Spleen (tissue), 11 donors: Measurements from ENCODE around the gene IMPDH2. TPM values are rescaled to one million over a fixed set of nuclear protein-coding genes. Genes with fewer than 3 reads are reported as not detected.

ENCODE experiments used
- DNase-seq: peaks from one replicate; pipeline ENCODE4 v3.0.0-alpha.2; 2020
- H3K27ac ChIP-seq, 8 donors: fragments of 200-600 bp; sonication (generic) in 7 of 8; 1 replicate in 4 of 8; 2 replicates in 4 of 8; pipeline versions ENCODE4 v1.5.0 to v1.8.0; 2016 to 2021; ENCODE audit warnings: inconsistent platforms in 4 of 8, mild to moderate bottlenecking in 4 of 8, moderate library complexity in 1 of 8
- H3K27me3 ChIP-seq, 7 donors: fragments of 200-600 bp; sonication (generic) in 6 of 7; replicated peaks in 1 of 7; 1 replicate in 4 of 7; 2 replicates in 3 of 7; pipeline versions ENCODE4 v1.5.0 to v1.8.0; 2016 to 2021; ENCODE audit warnings: inconsistent platforms in 3 of 7, mild to moderate bottlenecking in 1 of 7
- H3K36me3 ChIP-seq, 6 donors: fragments of 200-600 bp; sonication (generic) in 5 of 6; 1 replicate in 4 of 6; 2 replicates in 2 of 6; pipeline versions ENCODE4 v1.5.0 to v1.8.0; 2016 to 2021; ENCODE audit warnings: inconsistent platforms in 2 of 6
- H3K4me1 ChIP-seq, 6 donors: fragments of 200-600 bp; sonication (generic) in 5 of 6; 1 replicate in 3 of 6; 2 replicates in 3 of 6; pipeline versions ENCODE4 v1.5.0 to v1.8.0; 2016 to 2021; ENCODE audit warnings: inconsistent platforms in 3 of 6
- H3K4me3 ChIP-seq, 8 donors: fragments of 200-600 bp; sonication (generic) in 7 of 8; 1 replicate in 4 of 8; 2 replicates in 4 of 8; pipeline versions ENCODE4 v1.5.0 to v1.8.0; 2016 to 2021; ENCODE audit warnings: inconsistent platforms in 4 of 8, mild to moderate bottlenecking in 4 of 8, moderate library complexity in 2 of 8
- H3K9me3 ChIP-seq, 8 donors: fragments of 200-600 bp; sonication (generic) in 7 of 8; 1 replicate in 4 of 8; 2 replicates in 4 of 8; pipeline versions ENCODE4 v1.5.0 to v1.8.0; 2016 to 2021; ENCODE audit warnings: inconsistent platforms in 4 of 8
- CTCF ChIP-seq, 11 experiments: fragments of 200-600 bp in 7 of 11; fragments of 450-650 bp in 4 of 11; sonication (generic) in 4 of 11; IDR thresholded peaks in 8 of 11; conservative IDR thresholded peaks in 3 of 11; 1 replicate in 7 of 11; 2 replicates in 4 of 11; pipeline versions ENCODE4 v1.4.0 to v1.8.0; 2016 to 2021; ENCODE audit warnings: antibody characterized with exemption in 11 of 11, inconsistent platforms in 4 of 11, mild to moderate bottlenecking in 1 of 11
- POLR2A ChIP-seq, 3 donors: fragments of 450-650 bp; IDR thresholded peaks; one replicate each; pipeline ENCODE4 v1.5.1; 2017; ENCODE audit warnings: antibody characterized with exemption in 3 of 3, mild to moderate bottlenecking in 1 of 3
- POLR2AphosphoS5 ChIP-seq, 3 donors: sonication (generic); formaldehyde crosslinking; IDR thresholded peaks; one replicate each; pipeline ENCODE4 v1.5.1; 2017; ENCODE audit warnings: antibody characterized with exemption in 3 of 3
- WGBS, 5 donors: extraction: QIAGEN DNeasy Blood & Tissue Kit in 3 of 5; methylation state at CpG; one replicate each; pipeline versions ENCODE4 v1.1.5 to v1.1.7; 2013 to 2018; 5-methylcytosine and 5-hydroxymethylcytosine counted together
- intact Hi-C: fragments of 100-400 bp; cut with DNase I; formaldehyde crosslinking; loops from one replicate; pipeline ENCODE4 v1.15.0; 2023; ENCODE audit warnings: low total_unique reads
- polyA plus RNA-seq, 3 donors: library from polyadenylated mRNA; stranded (reverse); fragments of 200-250 nt; gene quantifications; one replicate each; pipeline ENCODE4 v1.2.1, GENCODE V29; 2013
- total RNA-seq, 7 donors: library from RNA; depleted of rRNA in 3 of 7; stranded (reverse); fragments of >200 nt in 3 of 7; fragmentation: NEBNext Ultra II Directional in 4 of 7; extraction: Animal tissue kit (Norgen Biotek cat#: 25700) in 4 of 7; gene quantifications; one replicate each; pipeline versions ENCODE4 v1.1.0 to v1.2.1, GENCODE V29; 2016 to 2021
- donor health status: healthy with polysubstance abuse.
- donor health status: DM: no; HTN: no; CAD: no; lungs with moderate emphysema.
- donor health status: DM: no; HTN: no; CAD: no.
- donor health status: Bipolar disorder and iron deficiency.
- donor health status: healthy.
- donor health status: DM: no; HTN: no; CAD: no.
- donor health status: DM: yes; HTN: yes; CAD: no.

Gene IMPDH2
- total and polyA plus RNA-seq, 10 donors: 84.4 to 127 (median 95.4) TPM

GRCh38 chr3:49035281-49035680 is 6.1 kb upstream of the IMPDH2 start:
- DNase-seq: no peak

GRCh38 chr3:49034650-49035049 is 5.5 kb upstream of the IMPDH2 start:
- no peaks in the 10 kb centered on the region for H3K27me3 ChIP-seq
- H3K27ac ChIP-seq: peak overlapping the region in 2 of 8 donors; percentile 4 to 32
- peaks cover 0 to 99% (median 82%) of the 10 kb centered on the region in 6 donors for H3K36me3 ChIP-seq
- peaks cover 0 to 15% (median 3%) of the 10 kb centered on the region in 6 donors for H3K4me1 ChIP-seq
- no peak for TF ChIP-seq POLR2AphosphoS5 (IDR thresholded peaks at IDR 0.05)
- TF ChIP-seq CTCF (IDR thresholded peaks at IDR 0.05 in 8 of 11, conservative IDR thresholded peaks at IDR 0.05 in 3 of 11): no peak
- TF ChIP-seq POLR2A (IDR thresholded peaks at IDR 0.05): no peak
- no peak overlapping the region for H3K4me3 ChIP-seq
- H3K9me3 ChIP-seq: no peaks in the 10 kb centered on the region
- 90 to 97% (median 95%) methylated on average over 2 of the region's 2 CpGs for WGBS, 5 donors
- DNase-seq: no peak
- intact Hi-C loops: no loop called here

More at GRCh38 chr3:49035281-49035680, 6.1 kb upstream of the IMPDH2 start:
- 85 to 96% (median 93%) methylated on average over 3 of the region's 3 CpGs for WGBS, 5 donors
- intact Hi-C loops: no loop called here
- Histone ChIP-seq H3K36me3 (peaks cover 0 to 100% (median 84%) of the 10 kb centered on the region in 6 donors), H3K4me1 (peaks cover 0 to 10% (median 0%) of the 10 kb centered on the region in 6 donors), H3K27ac (peak overlapping the region in 2 of 8 donors; percentile 4 to 32), H3K9me3 (no peaks in the 10 kb centered on the region), H3K4me3 (no peak overlapping the region), H3K27me3 (no peaks in the 10 kb centered on the region)
- TF ChIP-seq POLR2A (IDR thresholded peaks at IDR 0.05) (no peak), POLR2AphosphoS5 (IDR thresholded peaks at IDR 0.05) (no peak), CTCF (IDR thresholded peaks at IDR 0.05 in 8 of 11, conservative IDR thresholded peaks at IDR 0.05 in 3 of 11) (no peak)

- no peaks in the 10 kb centered on the region for H3K27me3 ChIP-seq
- no peak overlapping the region for H3K4me3 ChIP-seq
- H3K9me3 ChIP-seq: no peaks in the 10 kb centered on the region
- peaks cover 8 to 33% (median 19%) of the 10 kb centered on the region in 6 donors for H3K4me1 ChIP-seq
- 90 to 100% (median 94%) methylated on average over 5 to 6 of the region's 6 CpGs for WGBS, 5 donors
- H3K27ac ChIP-seq: peak overlapping the region in 1 of 8 donors; percentile 26
- intact Hi-C loops: no loop called here
- H3K36me3 ChIP-seq: peaks cover 0 to 81% (median 66%) of the 10 kb centered on the region in 6 donors
- DNase-seq: no peak
- TF ChIP-seq POLR2AphosphoS5 (IDR thresholded peaks at IDR 0.05) (no peak), CTCF (IDR thresholded peaks at IDR 0.05 in 8 of 11, conservative IDR thresholded peaks at IDR 0.05 in 3 of 11) (no peak), POLR2A (IDR thresholded peaks at IDR 0.05) (no peak)
Observed at GRCh38 chr3:49032646-49033304, 3.6 kb upstream of the IMPDH2 start.

GRCh38 chr3:49030321-49030720 is 1.1 kb upstream of the IMPDH2 start:
- Histone ChIP-seq H3K9me3 (no peaks in the 10 kb centered on the region), H3K36me3 (peaks cover 0 to 80% (median 67%) of the 10 kb centered on the region in 6 donors), H3K27me3 (no peaks in the 10 kb centered on the region), H3K27ac (peak overlapping the region in 2 of 8 donors; percentile 92), H3K4me1 (peaks cover 8 to 46% (median 32%) of the 10 kb centered on the region in 6 donors), H3K4me3 (no peak overlapping the region)
- TF ChIP-seq CTCF (IDR thresholded peaks at IDR 0.05 in 8 of 11, conservative IDR thresholded peaks at IDR 0.05 in 3 of 11): no peak
- no peak for TF ChIP-seq POLR2A (IDR thresholded peaks at IDR 0.05)
- TF ChIP-seq POLR2AphosphoS5 (IDR thresholded peaks at IDR 0.05): no peak
- no peak for DNase-seq
- intact Hi-C loops: no loop called here
- WGBS, 5 donors: 85 to 97% (median 93%) methylated on average over 6 of the region's 6 CpGs
